NB4 (cell line): ENCODE results near the gene DHX30.

ENCODE experiments used
- DNase-seq: peaks from one replicate; pipeline ENCODE4 v3.0.0; 2010; ENCODE audit warnings: low read depth
- H3K4me3 ChIP-seq: one replicate; pipeline ENCODE4 v1.5.1; 2011; ENCODE audit warnings: mild to moderate bottlenecking, low read depth, low read length, moderate library complexity
- MAX ChIP-seq: IDR thresholded peaks from 2 replicates; pipeline ENCODE4 v1.6.1; 2011; ENCODE audit warnings: low read depth, low read length
- MYC ChIP-seq: IDR thresholded peaks from 2 replicates; pipeline ENCODE4 v1.6.1; 2011; ENCODE audit warnings: low read depth, low read length
- POLR2A ChIP-seq: IDR thresholded peaks from 2 replicates; pipeline ENCODE4 v1.6.1; 2011; ENCODE audit warnings: mild to moderate bottlenecking; ENCODE audit not compliant: insufficient read length; ENCODE audit errors: extremely low read depth
- TF ChIP-seq, protein P1 (sequence below): IDR thresholded peaks from one replicate; pipeline ENCODE4 v1.5.1; 2012; ENCODE audit warnings: low read depth, low read length

The DHX30 gene

DNA sequence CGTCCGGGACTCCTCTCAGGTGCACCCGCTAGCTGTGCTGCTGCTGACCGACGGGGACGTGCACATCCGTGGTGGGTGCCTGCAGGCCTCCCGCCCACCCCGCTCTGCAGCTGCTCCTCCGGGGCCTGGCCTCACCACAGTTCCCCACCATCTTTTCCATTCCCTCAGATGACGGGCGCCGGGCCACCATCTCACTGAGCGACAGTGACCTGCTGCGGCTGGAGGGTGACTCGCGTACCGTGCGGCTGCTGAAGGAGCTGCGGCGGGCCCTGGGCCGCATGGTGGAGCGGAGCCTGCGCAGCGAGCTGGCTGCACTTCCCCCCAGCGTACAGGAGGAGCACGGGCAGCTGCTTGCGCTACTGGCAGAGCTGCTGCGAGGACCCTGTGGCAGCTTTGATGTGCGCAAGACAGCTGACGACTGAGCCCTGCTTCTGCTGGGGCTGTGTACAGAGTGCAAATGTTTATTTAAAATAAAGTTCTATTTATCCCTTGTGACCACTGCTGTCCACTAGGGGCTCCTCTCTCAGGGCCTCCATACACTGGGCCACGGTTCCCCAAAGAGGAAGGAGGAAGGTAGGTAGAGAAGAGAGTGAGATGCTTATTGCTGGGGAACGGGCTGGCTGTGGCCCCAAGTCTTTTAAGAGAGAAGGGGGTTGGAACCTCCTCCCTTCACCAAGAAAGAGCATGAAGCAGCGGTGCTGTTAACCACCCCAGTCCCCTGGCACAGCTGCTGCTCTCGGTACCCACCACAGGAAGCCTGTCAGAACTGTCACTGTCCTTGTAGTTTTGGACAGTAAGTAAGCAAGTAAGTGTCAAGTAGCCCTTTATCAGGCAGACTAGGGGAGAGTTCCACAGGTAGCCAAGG, 47.0 kb downstream of the DHX30 start:
- H3K4me3 ChIP-seq: no peak overlapping the region
- TF ChIP-seq, protein P1, sequence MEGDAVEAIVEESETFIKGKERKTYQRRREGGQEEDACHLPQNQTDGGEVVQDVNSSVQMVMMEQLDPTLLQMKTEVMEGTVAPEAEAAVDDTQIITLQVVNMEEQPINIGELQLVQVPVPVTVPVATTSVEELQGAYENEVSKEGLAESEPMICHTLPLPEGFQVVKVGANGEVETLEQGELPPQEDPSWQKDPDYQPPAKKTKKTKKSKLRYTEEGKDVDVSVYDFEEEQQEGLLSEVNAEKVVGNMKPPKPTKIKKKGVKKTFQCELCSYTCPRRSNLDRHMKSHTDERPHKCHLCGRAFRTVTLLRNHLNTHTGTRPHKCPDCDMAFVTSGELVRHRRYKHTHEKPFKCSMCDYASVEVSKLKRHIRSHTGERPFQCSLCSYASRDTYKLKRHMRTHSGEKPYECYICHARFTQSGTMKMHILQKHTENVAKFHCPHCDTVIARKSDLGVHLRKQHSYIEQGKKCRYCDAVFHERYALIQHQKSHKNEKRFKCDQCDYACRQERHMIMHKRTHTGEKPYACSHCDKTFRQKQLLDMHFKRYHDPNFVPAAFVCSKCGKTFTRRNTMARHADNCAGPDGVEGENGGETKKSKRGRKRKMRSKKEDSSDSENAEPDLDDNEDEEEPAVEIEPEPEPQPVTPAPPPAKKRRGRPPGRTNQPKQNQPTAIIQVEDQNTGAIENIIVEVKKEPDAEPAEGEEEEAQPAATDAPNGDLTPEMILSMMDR: peak; percentile 48
- TF ChIP-seq POLR2A: no peak
- DNase-seq: peak; percentile 44

DNA sequence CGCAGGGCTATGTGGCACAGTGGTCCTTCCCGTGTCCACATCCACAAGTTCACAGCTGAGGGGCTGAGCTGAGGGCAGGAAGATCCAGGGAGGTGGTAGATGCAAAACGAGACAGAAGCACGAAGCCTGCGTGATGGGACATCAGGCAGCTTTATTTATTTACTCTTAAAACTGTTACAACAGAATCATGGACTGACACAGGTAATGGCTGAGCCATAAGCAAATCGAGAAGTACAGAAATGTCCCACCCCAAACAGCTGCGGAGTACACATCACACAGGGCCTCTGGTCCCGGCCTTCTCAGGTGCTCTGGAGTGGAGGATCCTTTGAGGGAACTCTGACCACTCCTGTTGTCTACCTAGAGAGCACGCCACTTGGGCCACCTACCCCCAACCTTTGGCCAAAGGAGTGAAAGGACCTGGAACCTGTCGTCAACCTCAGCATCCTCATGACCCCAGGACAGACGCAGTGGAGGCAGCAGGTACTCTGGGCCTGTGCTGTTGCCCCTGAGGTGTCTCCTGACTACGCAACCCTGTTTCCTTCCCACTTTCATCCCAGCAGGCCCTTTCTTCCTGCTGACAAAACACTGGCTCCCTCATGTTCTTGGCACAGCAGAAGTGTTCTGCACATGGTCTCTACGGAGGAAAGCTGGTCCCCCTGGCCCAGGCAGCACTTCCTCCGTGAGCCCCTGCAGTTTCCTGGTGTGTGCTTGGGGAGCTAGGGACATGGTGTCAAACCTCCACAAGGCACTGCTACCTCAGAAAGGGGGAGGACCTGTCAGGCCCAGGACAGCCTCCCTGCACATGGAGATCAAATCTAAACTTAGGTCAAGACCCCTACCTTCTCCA, 47.8 kb downstream of the DHX30 start:
- no peak overlapping the region for H3K4me3 ChIP-seq
- DNase-seq: no peak
- TF ChIP-seq POLR2A: no peak
- TF ChIP-seq MAX: no peak
- TF ChIP-seq, protein P1: no peak
- no peak for TF ChIP-seq MYC

- TF ChIP-seq, protein P1: no peak
- no peak for TF ChIP-seq POLR2A
- no peak for TF ChIP-seq MAX
- no peak for TF ChIP-seq MYC
- no peak overlapping the region for H3K4me3 ChIP-seq
- DNase-seq: no peak
These were observed 49.1 kb downstream of the DHX30 start for GRCh38 chr3:47851888-47852603.

GRCh38 chr3:47852604-47853602, 50.0 kb downstream of the DHX30 start:
- no peak for TF ChIP-seq POLR2A
- TF ChIP-seq, protein P1: no peak
- no peak for TF ChIP-seq MYC
- TF ChIP-seq MAX: no peak

DNA sequence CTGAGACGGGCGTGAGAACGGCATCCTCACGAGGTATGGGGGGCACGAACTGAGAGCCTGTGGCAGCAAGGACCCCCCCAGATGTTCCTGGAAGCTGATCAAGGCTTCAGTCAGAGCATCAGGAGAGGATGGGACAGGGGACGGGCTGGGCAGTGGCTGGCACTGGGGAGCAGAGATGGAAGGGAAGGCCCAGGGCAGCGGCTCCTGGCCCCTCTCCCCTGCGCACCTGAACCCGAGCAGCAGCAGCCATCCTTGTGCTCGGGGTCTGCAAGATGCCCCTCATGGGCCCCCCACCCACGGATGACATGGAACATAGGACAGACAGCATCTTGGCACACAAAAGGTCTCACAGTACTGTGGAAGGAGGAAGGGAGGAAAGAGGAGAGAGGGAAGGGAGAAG, 51.3 kb downstream of the DHX30 start:
- TF ChIP-seq, protein P1: no peak
- TF ChIP-seq MAX (no peak), MYC (no peak), POLR2A (no peak)
- H3K4me3 ChIP-seq: no peak overlapping the region
- DNase-seq: no peak

More at GRCh38 chr3:47852604-47853602, 50.0 kb downstream of the DHX30 start:
- DNase-seq: no peak
- no peak overlapping the region for H3K4me3 ChIP-seq
